Lung (tissue), 12 donors: ENCODE data around the gene ENOPH1. TPM values are rescaled to one million over a fixed set of nuclear protein-coding genes. Genes with fewer than 3 reads are reported as not detected.

Experiments
- ATAC-seq: fragments of 200-7000 bp; cut with Tn5 transposase; one replicate; pipeline ENCODE4 v1.9.1; 2020; ENCODE audit warnings: moderate number of reproducible peaks; ENCODE audit not compliant: insufficient read depth, low FRiP score
- DNase-seq, 3 donors: peaks; one replicate each; pipeline ENCODE4 v3.0.0-alpha.2; 2013 to 2017
- H3K27ac ChIP-seq, 2 donors: one replicate each; pipeline ENCODE4 v1.5.1; 2013; ENCODE audit warnings: mild to moderate bottlenecking in 2 of 2, moderate library complexity in 2 of 2, control low read depth in 1 of 2, inconsistent platforms in 1 of 2, low read depth in 1 of 2, low read length in 1 of 2
- H3K27me3 ChIP-seq, 3 donors: one replicate each; pipeline ENCODE4 v1.5.1; 2013; ENCODE audit warnings: low read length in 2 of 3; ENCODE audit not compliant: control insufficient read depth in 3 of 3, insufficient read depth in 3 of 3
- H3K36me3 ChIP-seq, 4 donors: one replicate each; pipeline ENCODE4 v1.5.1; 2013; ENCODE audit warnings: low read length in 4 of 4, mild to moderate bottlenecking in 1 of 4, moderate library complexity in 1 of 4; ENCODE audit not compliant: control insufficient read depth in 4 of 4, insufficient read depth in 4 of 4
- H3K4me1 ChIP-seq, 5 donors: one replicate each; pipeline ENCODE4 v1.5.1; 2013; ENCODE audit warnings: low read length in 5 of 5, mild to moderate bottlenecking in 2 of 5, moderate library complexity in 1 of 5; ENCODE audit not compliant: control insufficient read depth in 5 of 5, insufficient read depth in 5 of 5
- H3K4me3 ChIP-seq: one replicate; pipeline ENCODE4 v1.5.1; 2013; ENCODE audit warnings: mild to moderate bottlenecking, control low read depth, moderate library complexity
- H3K9ac ChIP-seq, 2 donors: one replicate each; pipeline ENCODE4 v1.5.1; 2013; ENCODE audit warnings: low read length in 2 of 2, control low read depth in 1 of 2; ENCODE audit not compliant: insufficient read depth in 1 of 2
- H3K9me3 ChIP-seq, 4 donors: one replicate each; pipeline ENCODE4 v1.5.1; 2013; ENCODE audit warnings: low read length in 3 of 4, mild to moderate bottlenecking in 1 of 4, moderate library complexity in 1 of 4; ENCODE audit not compliant: control insufficient read depth in 4 of 4, insufficient read depth in 3 of 4
- WGBS, 2 donors: extraction: QIAGEN DNeasy Blood & Tissue Kit; methylation state at CpG; one replicate each; pipeline ENCODE4 v1.1.7; 2013; 5-methylcytosine and 5-hydroxymethylcytosine counted together
- polyA plus RNA-seq, 2 donors: library from polyadenylated mRNA; stranded (reverse); fragments of 200-250 nt; gene quantifications; one replicate each; pipeline ENCODE4 v1.2.1, GENCODE V29; 2013
- total RNA-seq, 2 donors: library from RNA; depleted of rRNA in 1 of 2; stranded (reverse); fragments of >200 nt in 1 of 2; gene quantifications; one replicate each; pipeline ENCODE4 v1.2.1, GENCODE V29; 2014 to 2021
- TF ChIP-seq, protein P1 (sequence below): IDR thresholded peaks from 2 replicates; pipeline ENCODE4 v1.5.1; 2012; ENCODE audit warnings: mild to moderate bottlenecking; ENCODE audit errors: control extremely low read depth, extremely low read depth
- donor health status: control.
- donor health status: control.
- donor health status: Bipolar disorder and iron deficiency.
- donor health status: healthy.
- donor health status: DM: yes; HTN: yes; CAD: no.

Gene ENOPH1
- total and polyA plus RNA-seq, 4 donors: 28.5 to 45.3 (median 34.0) TPM

DNA sequence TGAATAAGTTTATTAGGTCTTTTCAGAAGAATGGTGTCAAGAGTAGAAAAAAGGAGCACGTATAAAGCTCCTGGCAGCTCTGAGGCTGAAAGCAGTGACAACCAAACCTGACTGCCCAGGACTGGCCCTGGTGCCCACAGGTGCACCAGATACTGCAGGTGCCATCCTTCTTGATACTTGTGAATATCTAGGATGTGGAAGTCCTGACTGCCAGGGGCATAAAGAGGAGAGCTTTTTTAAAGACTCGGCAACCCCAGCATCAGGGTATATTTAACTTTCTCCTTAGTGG, 70.7 kb downstream of the ENOPH1 start:
- Histone ChIP-seq H3K4me1 (peaks cover 0 to 14% (median 0%) of the 10 kb centered on the region in 5 donors), H3K9ac (no peak overlapping the region), H3K9me3 (no peaks in the 10 kb centered on the region), H3K36me3 (peaks cover 0 to 4% (median 2%) of the 10 kb centered on the region in 4 donors), H3K4me3 (no peak overlapping the region), H3K27ac (no peak overlapping the region), H3K27me3 (no peaks in the 10 kb centered on the region)
- TF ChIP-seq, protein P1, sequence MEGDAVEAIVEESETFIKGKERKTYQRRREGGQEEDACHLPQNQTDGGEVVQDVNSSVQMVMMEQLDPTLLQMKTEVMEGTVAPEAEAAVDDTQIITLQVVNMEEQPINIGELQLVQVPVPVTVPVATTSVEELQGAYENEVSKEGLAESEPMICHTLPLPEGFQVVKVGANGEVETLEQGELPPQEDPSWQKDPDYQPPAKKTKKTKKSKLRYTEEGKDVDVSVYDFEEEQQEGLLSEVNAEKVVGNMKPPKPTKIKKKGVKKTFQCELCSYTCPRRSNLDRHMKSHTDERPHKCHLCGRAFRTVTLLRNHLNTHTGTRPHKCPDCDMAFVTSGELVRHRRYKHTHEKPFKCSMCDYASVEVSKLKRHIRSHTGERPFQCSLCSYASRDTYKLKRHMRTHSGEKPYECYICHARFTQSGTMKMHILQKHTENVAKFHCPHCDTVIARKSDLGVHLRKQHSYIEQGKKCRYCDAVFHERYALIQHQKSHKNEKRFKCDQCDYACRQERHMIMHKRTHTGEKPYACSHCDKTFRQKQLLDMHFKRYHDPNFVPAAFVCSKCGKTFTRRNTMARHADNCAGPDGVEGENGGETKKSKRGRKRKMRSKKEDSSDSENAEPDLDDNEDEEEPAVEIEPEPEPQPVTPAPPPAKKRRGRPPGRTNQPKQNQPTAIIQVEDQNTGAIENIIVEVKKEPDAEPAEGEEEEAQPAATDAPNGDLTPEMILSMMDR: no peak
- WGBS, 2 donors: 94 to 96% methylated on average over 2 of the region's 2 CpGs
- no peak for ATAC-seq
- no peak for DNase-seq

- H3K4me3 ChIP-seq: no peak overlapping the region
- no peak overlapping the region for H3K27ac ChIP-seq
- DNase-seq (no peak), ATAC-seq (no peak)
- H3K9ac ChIP-seq: no peak overlapping the region
- peaks cover 0 to 2% (median 0%) of the 10 kb centered on the region in 4 donors for H3K36me3 ChIP-seq
- H3K4me1 ChIP-seq: no peaks in the 10 kb centered on the region
- H3K9me3 ChIP-seq: no peaks in the 10 kb centered on the region
- no peaks in the 10 kb centered on the region for H3K27me3 ChIP-seq
- TF ChIP-seq, protein P1: no peak
These were observed 77.6 kb downstream of the ENOPH1 start for GRCh38 chr4:82508011-82508410.

GRCh38 chr4:82508806-82509428, 78.5 kb downstream of the ENOPH1 start:
- TF ChIP-seq, protein P1: no peak
- Histone ChIP-seq H3K9me3 (no peaks in the 10 kb centered on the region), H3K27ac (no peak overlapping the region), H3K4me1 (no peaks in the 10 kb centered on the region), H3K36me3 (peaks cover 0 to 2% (median 0%) of the 10 kb centered on the region in 4 donors), H3K9ac (no peak overlapping the region), H3K4me3 (no peak overlapping the region), H3K27me3 (no peaks in the 10 kb centered on the region)
- DNase-seq (no peak), ATAC-seq (no peak)
- 83 to 91% methylated on average over 5 of the region's 5 CpGs for WGBS, 2 donors

DNA sequence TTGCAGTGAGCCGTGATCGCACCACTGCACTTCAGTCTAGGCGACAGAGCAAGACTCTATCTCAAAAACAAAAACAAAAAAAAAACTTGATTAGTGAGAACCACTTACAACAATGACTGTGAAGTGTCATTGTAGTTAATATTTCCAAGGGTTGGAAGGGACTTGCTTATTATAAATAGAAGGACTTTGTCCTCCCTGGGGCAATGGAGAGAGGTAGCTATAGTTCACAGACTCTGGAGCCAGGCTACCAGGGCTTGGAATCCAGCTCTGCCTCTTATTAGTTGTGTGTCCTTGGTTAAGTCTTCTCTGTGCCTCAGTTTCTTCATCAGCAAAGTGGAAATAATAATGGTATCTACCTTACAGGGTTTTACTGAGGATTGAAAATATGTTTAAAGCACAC, 79.8 kb downstream of the ENOPH1 start:
- Histone ChIP-seq H3K36me3 (no peaks in the 10 kb centered on the region), H3K9me3 (peaks cover 0 to 2% (median 0%) of the 10 kb centered on the region in 4 donors), H3K4me3 (no peak overlapping the region), H3K27me3 (no peaks in the 10 kb centered on the region), H3K27ac (no peak overlapping the region), H3K9ac (no peak overlapping the region), H3K4me1 (no peaks in the 10 kb centered on the region)
- DNase-seq: no peak
- TF ChIP-seq, protein P1: no peak
- ATAC-seq: no peak
- 93 to 100% methylated on average over 3 of the region's 3 CpGs for WGBS, 2 donors
